ENCODE measurements around the gene MED13.
A peak's percentile ranks its signal among the peaks of the same experiment; 100 is the strongest.
"Not testable (repeated sequence)": the region's sequence is repeated elsewhere in the genome, so short reads cannot be mapped to it uniquely, and the experiment has no call there.

Gene MED13

GRCh38 chr17:61908292-61909037 lies 156.6 kb downstream of the MED13 start:
- DNase-seq (ENCODE audit: low spot score), result no peak

- no peak for DNase-seq (ENCODE audit: low spot score)
These were observed 157.7 kb downstream of the MED13 start for GRCh38 chr17:61907361-61907760.

- DNase-seq (ENCODE audit: low spot score), result peak; percentile 47
These were observed 160.9 kb downstream of the MED13 start for GRCh38 chr17:61904094-61904710.

GRCh38 chr17:61903251-61903650 lies 161.8 kb downstream of the MED13 start:
- no peak for DNase-seq (ENCODE audit: low spot score)

- DNase-seq (ENCODE audit: low spot score), result no peak
These were observed 167.4 kb downstream of the MED13 start for GRCh38 chr17:61897548-61898180.

GRCh38 chr17:61895391-61895790 lies 169.7 kb downstream of the MED13 start:
- no peak for DNase-seq (ENCODE audit: low spot score)

GRCh38 chr17:61894310-61894709 lies 170.8 kb downstream of the MED13 start:
- DNase-seq (ENCODE audit: low spot score), result not testable (repeated sequence)

All from germinal center (tissue), 1 donor.